GM21825 (cell line): ENCODE measurements around the gene PHPT1.
"Not testable (repeated sequence)": the region's sequence is repeated elsewhere in the genome, so short reads cannot be mapped to it uniquely, and the experiment has no call there.

ENCODE experiments used
- ATAC-seq: cut with Tn5 transposase; IDR thresholded peaks from one replicate; pipeline ENCODE4 v1.9.1; 2021; ENCODE audit warnings: mild to moderate bottlenecking, moderate library complexity; ENCODE audit not compliant: unreplicated experiment

Gene PHPT1

GRCh38 chr9:136823136-136824046, 25.8 kb upstream of the PHPT1 start:
- ATAC-seq, result no peak

- ATAC-seq, result no peak
Observed at GRCh38 chr9:136824496-136825225, 24.5 kb upstream of the PHPT1 start.

GRCh38 chr9:136825295-136826187, 23.7 kb upstream of the PHPT1 start:
- no peak for ATAC-seq

GRCh38 chr9:136826188-136826541, 23.0 kb upstream of the PHPT1 start:
- ATAC-seq, result no peak

GRCh38 chr9:136826703-136827582, 22.3 kb upstream of the PHPT1 start:
- no peak for ATAC-seq

- no peak for ATAC-seq
Observed at GRCh38 chr9:136827794-136828473, 21.3 kb upstream of the PHPT1 start.

GRCh38 chr9:136828474-136829140, 20.6 kb upstream of the PHPT1 start:
- no peak for ATAC-seq

GRCh38 chr9:136829412-136829811, 19.8 kb upstream of the PHPT1 start:
- ATAC-seq, result no peak

- ATAC-seq, result no peak
Observed at GRCh38 chr9:136829981-136830885, 19.0 kb upstream of the PHPT1 start.

GRCh38 chr9:136831002-136831719, 18.0 kb upstream of the PHPT1 start:
- ATAC-seq, result no peak

GRCh38 chr9:136831720-136832104, 17.5 kb upstream of the PHPT1 start:
- ATAC-seq, result no peak

- no peak for ATAC-seq
Observed at GRCh38 chr9:136832581-136832980, 16.6 kb upstream of the PHPT1 start.

GRCh38 chr9:136833381-136834048, 15.7 kb upstream of the PHPT1 start:
- ATAC-seq, result not testable (repeated sequence)

- ATAC-seq, result no peak
Observed at GRCh38 chr9:136835162-136835931, 13.9 kb upstream of the PHPT1 start.

GRCh38 chr9:136835932-136836904, 13.0 kb upstream of the PHPT1 start:
- ATAC-seq, result no peak
